HG02943 (cell line): ENCODE measurements around the gene ZNF322.
A peak's percentile ranks its signal among the peaks of the same experiment; 100 is the strongest.

Experiments
- ATAC-seq: cut with Tn5 transposase; IDR thresholded peaks from one replicate; pipeline ENCODE4 v1.9.1; 2021; ENCODE audit warnings: mild to moderate bottlenecking, low read depth, moderate library complexity; ENCODE audit not compliant: unreplicated experiment

The ZNF322 gene

GRCh38 chr6:26613689-26614683 is 45.6 kb downstream of the ZNF322 start:
- no peak for ATAC-seq

DNA sequence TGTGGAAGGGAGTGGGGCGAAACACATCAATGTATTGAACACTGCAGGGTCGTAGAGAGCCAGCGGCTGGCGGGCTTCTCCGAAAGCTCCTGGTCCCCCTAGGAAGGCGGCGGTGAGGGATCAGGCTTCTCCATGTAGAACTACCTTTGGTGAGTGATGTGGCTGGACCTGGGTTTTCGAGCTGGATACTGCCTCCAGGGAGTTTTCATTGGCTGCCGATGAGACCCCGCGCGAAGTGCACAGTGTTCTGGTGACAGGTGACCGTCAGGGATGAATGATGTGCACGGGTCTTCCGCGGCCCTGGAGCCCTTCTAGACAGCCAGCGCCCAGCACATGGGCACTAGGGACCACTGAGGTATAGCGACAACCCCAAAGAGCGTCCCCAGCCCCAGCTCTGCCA is 46.3 kb downstream of the ZNF322 start:
- no peak for ATAC-seq

- ATAC-seq: no peak
These were observed 47.9 kb downstream of the ZNF322 start for GRCh38 chr6:26611599-26611998.

DNA sequence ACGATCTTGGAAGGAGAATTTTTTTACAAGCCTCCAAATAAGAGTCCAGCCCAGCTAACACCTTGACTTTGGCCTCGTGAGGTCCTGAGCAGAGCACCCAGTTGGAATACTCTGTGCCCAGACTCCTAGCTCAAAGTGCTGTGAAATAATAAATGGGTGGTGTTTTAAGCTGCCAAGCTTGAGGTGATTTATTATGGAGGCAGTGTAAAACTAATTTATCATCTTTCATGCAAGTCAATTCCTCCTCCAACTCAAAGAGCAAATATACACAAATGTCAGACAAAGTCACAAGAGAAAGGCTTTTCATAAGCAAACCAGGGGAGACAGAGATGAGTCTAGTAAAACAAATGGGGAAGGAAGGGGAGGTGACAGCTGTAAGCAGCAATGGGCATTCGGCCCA is 50.1 kb downstream of the ZNF322 start:
- no peak for ATAC-seq

- ATAC-seq: no peak
These were observed 51.9 kb downstream of the ZNF322 start for GRCh38 chr6:26607434-26608230.

DNA sequence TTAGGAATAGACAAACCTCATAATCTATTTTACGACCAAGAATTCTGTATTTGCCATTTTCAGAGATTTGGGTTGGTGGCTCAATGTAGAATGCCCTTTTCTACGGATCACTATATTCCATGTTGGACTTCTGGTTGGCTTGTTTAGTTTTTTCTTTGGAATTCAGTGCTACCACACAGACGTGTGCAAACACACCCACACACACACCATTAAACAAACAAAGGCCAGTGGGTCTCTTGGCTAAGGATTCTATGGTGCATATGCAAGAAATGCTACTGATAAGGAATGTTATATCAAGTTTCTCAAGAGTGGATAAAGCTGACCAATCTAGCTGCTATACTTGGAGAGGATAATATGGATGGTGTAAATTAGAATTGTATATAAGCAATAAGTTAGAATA is 54.7 kb downstream of the ZNF322 start:
- ATAC-seq: no peak

- no peak for ATAC-seq
These were observed 55.5 kb downstream of the ZNF322 start for GRCh38 chr6:26604026-26604425.

DNA sequence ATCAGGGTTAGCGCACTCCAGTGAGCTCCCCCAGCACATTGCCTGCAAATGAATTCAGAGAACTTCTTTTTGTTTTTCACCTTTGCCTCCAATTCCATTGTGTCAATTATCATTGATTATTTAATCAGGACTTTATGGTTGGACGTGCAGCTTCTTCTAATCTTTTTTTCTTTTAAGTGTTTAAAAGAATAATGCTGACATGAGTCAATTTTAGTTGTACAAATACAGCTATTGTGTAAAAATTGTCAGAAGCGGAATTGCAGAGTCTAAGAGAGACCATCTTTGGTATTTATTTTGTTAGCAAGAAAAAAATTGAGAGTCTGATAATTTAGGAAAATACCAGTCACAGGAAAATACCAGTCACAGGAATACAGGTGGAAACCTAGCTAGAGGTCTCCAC is 57.3 kb downstream of the ZNF322 start:
- ATAC-seq: no peak

GRCh38 chr6:26600759-26601158 is 58.8 kb downstream of the ZNF322 start:
- ATAC-seq: no peak

GRCh38 chr6:26599591-26599990 is 60.0 kb downstream of the ZNF322 start:
- ATAC-seq: no peak

- no peak for ATAC-seq
These were observed 60.4 kb downstream of the ZNF322 start for GRCh38 chr6:26599134-26599533.

DNA sequence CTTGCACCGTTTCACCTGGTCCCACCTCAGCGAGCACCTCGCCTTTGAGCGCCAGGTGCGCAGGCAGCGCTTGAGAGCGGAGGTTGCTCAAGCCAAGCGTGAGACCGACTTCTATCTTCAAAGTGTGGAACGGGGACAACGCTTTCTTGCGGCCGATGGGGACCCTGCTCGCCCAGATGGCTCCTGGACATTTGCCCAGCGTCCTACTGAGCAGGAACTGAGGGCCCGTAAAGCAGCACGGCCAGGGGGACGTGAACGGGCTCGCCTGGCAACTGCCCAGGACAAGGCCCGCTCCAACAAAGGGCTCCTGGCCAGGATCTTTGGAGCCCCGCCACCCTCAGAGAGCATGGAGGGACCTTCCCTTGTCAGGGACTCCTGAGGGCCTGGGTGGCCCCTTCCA is 61.3 kb downstream of the ZNF322 start:
- no peak for ATAC-seq

GRCh38 chr6:26597821-26598220 is 61.7 kb downstream of the ZNF322 start:
- no peak for ATAC-seq

DNA sequence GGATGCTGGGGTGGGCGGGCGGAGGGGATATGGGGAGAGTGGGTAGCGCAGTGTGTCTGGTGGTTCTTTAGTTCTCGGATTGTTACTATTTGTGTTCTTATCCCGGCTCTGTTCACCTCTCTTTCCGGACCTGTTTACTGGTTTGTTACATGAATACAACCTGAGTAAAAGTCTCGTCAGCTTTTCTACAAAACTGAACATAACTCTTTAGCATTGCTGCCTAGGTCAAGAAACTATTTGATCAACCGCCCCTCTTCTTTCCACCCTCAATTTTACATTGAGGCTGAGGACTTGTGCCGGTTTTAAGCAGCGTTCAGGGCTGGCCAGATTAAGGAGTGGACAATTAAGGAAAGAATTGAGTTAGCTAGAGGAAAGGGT is 62.2 kb downstream of the ZNF322 start:
- no peak for ATAC-seq

DNA sequence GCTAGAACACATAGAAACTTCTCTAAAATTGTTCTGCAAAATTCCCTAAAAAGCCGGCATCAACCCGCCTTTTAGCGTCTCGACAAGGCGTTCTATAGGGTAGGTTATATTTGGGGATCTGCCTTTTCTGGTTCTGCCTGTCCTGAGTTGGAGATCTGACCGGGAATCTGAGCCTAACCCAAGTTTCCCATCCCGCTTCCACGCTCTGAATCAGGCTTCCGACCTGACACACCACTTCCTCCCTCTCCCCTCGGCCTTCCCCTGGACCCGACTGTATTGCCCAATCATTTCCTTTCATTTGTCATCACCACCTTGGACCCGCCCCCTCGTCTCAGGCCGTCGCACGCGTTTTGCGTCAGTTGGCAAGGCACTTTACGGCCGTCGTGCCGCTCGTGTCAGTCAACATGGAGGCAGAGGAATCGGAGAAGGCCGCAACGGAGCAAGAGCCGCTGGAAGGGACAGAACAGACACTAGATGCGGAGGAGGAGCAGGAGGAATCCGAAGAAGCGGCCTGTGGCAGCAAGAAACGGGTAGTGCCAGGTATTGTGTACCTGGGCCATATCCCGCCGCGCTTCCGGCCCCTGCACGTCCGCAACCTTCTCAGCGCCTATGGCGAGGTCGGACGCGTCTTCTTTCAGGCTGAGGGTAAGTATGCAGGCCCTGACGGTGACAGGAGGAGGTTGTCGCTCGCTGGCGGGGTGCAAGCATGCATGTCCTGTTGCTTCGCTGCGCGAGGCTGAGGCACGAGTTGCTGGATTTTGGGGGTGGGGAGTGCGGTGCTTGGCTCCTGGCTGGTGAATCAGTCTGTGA is 62.8 kb downstream of the ZNF322 start, which contains the start of gene ABT1:
Gene ABT1 (plus strand): TSS at position 375 of the 810 bp plus-strand sequence. CDS start 30 bp downstream, at position 405.
- ATAC-seq: peak; percentile 73

GRCh38 chr6:26595669-26596269 is 63.8 kb downstream of the ZNF322 start:
- ATAC-seq: no peak

GRCh38 chr6:26594730-26595632 is 64.6 kb downstream of the ZNF322 start:
- ATAC-seq: no peak

DNA sequence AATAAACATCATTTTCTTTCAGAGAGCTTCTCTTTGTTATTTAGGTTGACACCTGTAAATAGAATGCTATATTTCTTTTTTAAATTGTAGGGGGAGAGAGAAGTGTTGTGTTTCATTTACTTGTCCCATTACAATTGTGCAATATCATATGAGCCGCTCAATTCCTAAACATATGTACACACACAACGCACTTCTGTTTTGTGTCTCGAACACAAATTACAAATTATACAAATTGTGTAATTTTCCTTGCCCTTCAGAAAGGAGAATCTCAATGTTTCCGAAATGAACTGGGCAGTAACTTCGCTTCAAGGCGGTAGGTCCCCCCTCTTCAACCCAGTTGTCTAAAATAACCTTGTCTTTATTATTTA is 65.4 kb downstream of the ZNF322 start:
- no peak for ATAC-seq
